HEK293T (cell line): ENCODE data around the gene ZNF564.

Source experiments
- CTCF ChIA-PET: fragments of 350-600 bp; formaldehyde crosslinking; extraction: SDS; loops from one replicate; lab custom pipeline; 2021; ENCODE audit warnings: antibody characterized with exemption, inconsistent platforms; lab: Yijun Ruan, JAX
- POLR2A ChIA-PET: fragments of 350-600 bp; formaldehyde crosslinking; extraction: SDS; loops from one replicate; lab custom pipeline; 2020; ENCODE audit warnings: antibody characterized with exemption, inconsistent platforms; lab: Yijun Ruan, JAX
- DNase-seq: peaks from one replicate; pipeline ENCODE4 v3.0.0; 2012; ENCODE audit warnings: mixed read lengths; ENCODE audit errors: extremely low spot score
- ARNT ChIP-seq: fragments of 450-650 bp; IDR thresholded peaks from 2 replicates; pipeline ENCODE4 v1.6.1; 2017; ENCODE audit warnings: mild to moderate bottlenecking
- BHLHE40 ChIP-seq: fragments of 450-650 bp; IDR thresholded peaks from 2 replicates; pipeline ENCODE4 v1.6.1; 2016; ENCODE audit warnings: mild to moderate bottlenecking, moderate library complexity, borderline replicate concordance
- CTBP1 ChIP-seq: fragments of 450-650 bp; IDR thresholded peaks from 2 replicates; pipeline ENCODE4 v1.6.1; 2016; ENCODE audit warnings: borderline replicate concordance
- ELF4 ChIP-seq: fragments of 450-650 bp; IDR thresholded peaks from 2 replicates; pipeline ENCODE4 v1.6.1; 2017; ENCODE audit warnings: antibody characterized with exemption
- FOXA1 ChIP-seq: fragments of 450-650 bp; IDR thresholded peaks from 2 replicates; pipeline ENCODE4 v1.6.1; 2016; ENCODE audit warnings: mild to moderate bottlenecking
- FOXK2 ChIP-seq: fragments of 450-650 bp; IDR thresholded peaks from 2 replicates; pipeline ENCODE4 v1.6.1; 2016; ENCODE audit warnings: mild to moderate bottlenecking
- FOXM1 ChIP-seq: fragments of 450-650 bp; IDR thresholded peaks from 2 replicates; pipeline ENCODE4 v1.6.1; 2017; ENCODE audit warnings: mild to moderate bottlenecking, borderline replicate concordance
- HDGF ChIP-seq: fragments of 450-650 bp; IDR thresholded peaks from 2 replicates; pipeline ENCODE4 v1.6.1; 2017; ENCODE audit warnings: antibody characterized with exemption, borderline replicate concordance
- L3MBTL2 ChIP-seq: fragments of 450-650 bp; conservative IDR thresholded peaks from 2 replicates; pipeline ENCODE4 v1.6.1; 2016; ENCODE audit warnings: mild to moderate bottlenecking
- LEF1 ChIP-seq: fragments of 450-650 bp; IDR thresholded peaks from 2 replicates; pipeline ENCODE4 v1.6.1; 2017; ENCODE audit warnings: mild to moderate bottlenecking, borderline replicate concordance
- NFRKB ChIP-seq: fragments of 450-650 bp; IDR thresholded peaks from 2 replicates; pipeline ENCODE4 v1.6.1; 2016; ENCODE audit warnings: mild to moderate bottlenecking, moderate library complexity
- PKNOX1 ChIP-seq: fragments of 450-650 bp; IDR thresholded peaks from 2 replicates; pipeline ENCODE4 v1.6.1; 2016
- SP1 ChIP-seq: fragments of 450-650 bp; IDR thresholded peaks from 2 replicates; pipeline ENCODE4 v1.6.1; 2017
- SUZ12 ChIP-seq: fragments of 450-650 bp; IDR thresholded peaks from 2 replicates; pipeline ENCODE4 v1.6.1; 2016; ENCODE audit warnings: mild to moderate bottlenecking
- TARDBP ChIP-seq: fragments of 450-650 bp; IDR thresholded peaks from 2 replicates; pipeline ENCODE4 v1.6.1; 2016
- ZNF384 ChIP-seq: fragments of 450-650 bp; IDR thresholded peaks from 2 replicates; pipeline ENCODE4 v1.6.1; 2016

Gene ZNF564

GRCh38 chr19:12485571-12485970 lies 65.7 kb downstream of the ZNF564 start:
- POLR2A ChIA-PET: no interaction called here

GRCh38 chr19:12485052-12485416 lies 66.2 kb downstream of the ZNF564 start:
- ChIA-PET CTCF (no interaction called here), POLR2A (interaction anchor here (1.0 to 1.5 kb wide), 3 partner anchors 10 to 66 kb away, joined by 4 to 8 read pairs (median 6); partner anchors contain the start of gene ZNF564)
- DNase-seq: no peak

More at GRCh38 chr19:12485571-12485970, 65.7 kb downstream of the ZNF564 start:
- TF ChIP-seq SP1 (no peak), SUZ12 (no peak), BHLHE40 (no peak), TARDBP (no peak), NFRKB (no peak), ELF4 (no peak), ZNF384 (no peak), CTBP1 (no peak), HDGF (no peak), L3MBTL2 (no peak), ARNT (no peak), LEF1 (no peak), PKNOX1 (no peak)
- no peak for DNase-seq
- CTCF ChIA-PET: no interaction called here

GRCh38 chr19:12484371-12485051 lies 66.8 kb downstream of the ZNF564 start, which contains the start of gene ZNF709:
ZNF709 (minus strand) TSS chr19:12484816; CDS start chr19:12484657, 159 bp downstream.
- ChIA-PET POLR2A (interaction anchor here (0.9 to 1.5 kb wide), 5 partner anchors 10 to 119 kb away, joined by 3 to 8 read pairs (median 4); partner anchors contain the start of genes ZNF442 and ZNF564), CTCF (interaction anchor here (0.7 kb wide), 1 partner anchor 1058 kb away, joined by 3 read pairs; no protein-coding TSS in a partner anchor)
- DNase-seq: peak; percentile 94
- TF ChIP-seq PKNOX1 (peak; percentile 99), ELF4 (no peak), HDGF (no peak), LEF1 (no peak)

More at GRCh38 chr19:12485052-12485416, 66.2 kb downstream of the ZNF564 start:
- TF ChIP-seq L3MBTL2 (0 out of 2 replicates have a peak, but pooled peaks have one; percentile 11), ZNF384 (no peak)

GRCh38 chr19:12484011-12484370 lies 67.3 kb downstream of the ZNF564 start:
- ChIA-PET CTCF (interaction anchor here (0.7 kb wide), 1 partner anchor 1058 kb away, joined by 3 read pairs; no protein-coding TSS in a partner anchor), POLR2A (interaction anchor here (0.9 to 1.5 kb wide), 3 partner anchors 11 to 119 kb away, joined by 3 to 8 read pairs (median 3); partner anchors contain the start of gene ZNF442)
- TF ChIP-seq ARNT (no peak), L3MBTL2 (no peak), LEF1 (no peak), FOXK2 (no peak), SP1 (no peak), ZNF384 (no peak), CTBP1 (no peak), NFRKB (no peak), SUZ12 (no peak), ELF4 (no peak), FOXM1 (no peak), FOXA1 (no peak), HDGF (no peak), BHLHE40 (no peak)
- peak; percentile 12 for DNase-seq

GRCh38 chr19:12482509-12482886 lies 68.8 kb downstream of the ZNF564 start:
- CTCF ChIA-PET: no interaction called here

GRCh38 chr19:12481781-12482508 lies 69.3 kb downstream of the ZNF564 start:
- CTCF ChIA-PET: no interaction called here
- TF ChIP-seq TARDBP: no peak
- no peak for TF ChIP-seq L3MBTL2
- no peak for TF ChIP-seq PKNOX1
- no peak for TF ChIP-seq CTBP1
- no peak for TF ChIP-seq FOXK2
- POLR2A ChIA-PET: no interaction called here
- no peak for DNase-seq

More at GRCh38 chr19:12482509-12482886, 68.8 kb downstream of the ZNF564 start:
- POLR2A ChIA-PET: no interaction called here
- TF ChIP-seq L3MBTL2: no peak
- TF ChIP-seq BHLHE40: no peak
- no peak for DNase-seq
